ENCODE measurements around the gene HIF1A.
A peak's percentile ranks its signal among the peaks of the same experiment; 100 is the strongest.

The HIF1A gene

GRCh38 chr14:61699027-61699426, 3.7 kb downstream of the HIF1A start:
- TF ChIP-seq CTCF (IDR thresholded peaks at IDR 0.05; ENCODE audit: low read depth, low read length) = no peak
- peak overlapping the region; percentile 90 for H3K4me3 ChIP-seq (ENCODE audit: low read depth, low read length)

GRCh38 chr14:61700104-61700886, 5.0 kb downstream of the HIF1A start:
- no peak for TF ChIP-seq CTCF (IDR thresholded peaks at IDR 0.05; ENCODE audit: low read depth, low read length)
- 0 out of 2 replicates have a peak overlapping the region, but pooled peaks have one; percentile 3 for H3K4me3 ChIP-seq (ENCODE audit: low read depth, low read length)

GRCh38 chr14:61701946-61702345, 6.6 kb downstream of the HIF1A start:
- no peak for TF ChIP-seq CTCF (IDR thresholded peaks at IDR 0.05; ENCODE audit: low read depth, low read length)
- H3K4me3 ChIP-seq (ENCODE audit: low read depth, low read length) = no peak overlapping the region

GRCh38 chr14:61703342-61704129, 8.2 kb downstream of the HIF1A start:
- TF ChIP-seq CTCF (IDR thresholded peaks at IDR 0.05; ENCODE audit: low read depth, low read length) = no peak
- H3K4me3 ChIP-seq (ENCODE audit: low read depth, low read length) = no peak overlapping the region

GRCh38 chr14:61704554-61704953, 9.2 kb downstream of the HIF1A start:
- TF ChIP-seq CTCF (IDR thresholded peaks at IDR 0.05; ENCODE audit: low read depth, low read length) = no peak
- no peak overlapping the region for H3K4me3 ChIP-seq (ENCODE audit: low read depth, low read length)

- no peak overlapping the region for H3K4me3 ChIP-seq (ENCODE audit: low read depth, low read length)
- no peak for TF ChIP-seq CTCF (IDR thresholded peaks at IDR 0.05; ENCODE audit: low read depth, low read length)
These were observed 9.7 kb downstream of the HIF1A start for GRCh38 chr14:61705017-61705416.
